PC-3 (cell line): ENCODE results near the gene RAD51. TPM values are rescaled to one million over a fixed set of nuclear protein-coding genes. Genes with fewer than 3 reads are reported as not detected.

Experiments
- ATAC-seq: fragments of 200-7000 bp; cut with Tn5 transposase; 2 replicates; pipeline ENCODE4 v1.9.1; 2020; ENCODE audit warnings: mild to moderate bottlenecking, moderate library complexity
- BruUV-seq: library from RNA; stranded (reverse); fragments of 400-500 nt; replicated peaks from 2 replicates; lab custom pipeline; 2021; lab: Mats Ljungman, UMichigan
- CTCF ChIA-PET: fragments of 300-600 bp; sonication (Branson Sonifier 250); formaldehyde crosslinking; loops from one replicate; lab custom pipeline; 2022; ENCODE audit warnings: antibody characterized with exemption; lab: Charles Lee
- POLR2A ChIA-PET: fragments of 300-600 bp; sonication (Branson Sonifier 250); formaldehyde crosslinking; loops from one replicate; lab custom pipeline; 2022; ENCODE audit warnings: antibody characterized with exemption; ENCODE audit not compliant: unreplicated experiment; lab: Charles Lee
- DNase-seq: peaks from one replicate; pipeline ENCODE4 v3.0.0-alpha.2; 2015
- H2AFZ ChIP-seq: fragments of 300-600 bp; sonication (generic); 2 replicates; pipeline ENCODE4 v1.6.0; 2016; ENCODE audit warnings: antibody characterized with exemption, low read length
- H3F3A ChIP-seq: fragments of 300-600 bp; sonication (generic); one replicate; pipeline ENCODE4 v1.6.0; 2017; ENCODE audit warnings: antibody characterized with exemption, low read length, control low read depth, mild to moderate bottlenecking; ENCODE audit not compliant: unreplicated experiment
- H3K27ac ChIP-seq: fragments of 300-600 bp; sonication (generic); 2 replicates; pipeline ENCODE4 v1.5.1; 2016; ENCODE audit warnings: mild to moderate bottlenecking, low read length
- H3K27me3 ChIP-seq: fragments of 300-600 bp; sonication (generic); 2 replicates; pipeline ENCODE4 v1.6.1; 2016; ENCODE audit warnings: low read length, mixed read lengths
- H3K36me3 ChIP-seq: fragments of 300-600 bp; sonication (generic); 2 replicates; pipeline ENCODE4 v1.6.1; 2016; ENCODE audit warnings: low read depth, mixed run types, low read length, mixed read lengths
- H3K4me1 ChIP-seq: fragments of 300-600 bp; sonication (generic); 2 replicates; pipeline ENCODE4 v1.5.1; 2016; ENCODE audit warnings: low read length; ENCODE audit not compliant: insufficient read depth
- H3K4me2 ChIP-seq: fragments of 300-600 bp; sonication (generic); 2 replicates; pipeline ENCODE4 v1.6.0; 2016; ENCODE audit warnings: low read length
- H3K4me3 ChIP-seq: fragments of 300-600 bp; sonication (generic); 2 replicates; pipeline ENCODE4 v1.5.1; 2016; ENCODE audit warnings: mild to moderate bottlenecking, low read length, mixed read lengths
- H3K79me2 ChIP-seq: fragments of 300-600 bp; sonication (generic); 2 replicates; pipeline ENCODE4 v1.6.1; 2017; ENCODE audit warnings: low read length, mixed read lengths
- H3K9ac ChIP-seq: fragments of 300-600 bp; sonication (generic); 2 replicates; pipeline ENCODE4 v1.6.0; 2016; ENCODE audit warnings: mild to moderate bottlenecking, low read length
- H3K9me2 ChIP-seq: fragments of 300-600 bp; sonication (generic); replicated peaks from 2 replicates; pipeline ENCODE4 v1.6.1; 2016; ENCODE audit warnings: mixed run types, low read length, mixed read lengths
- H3K9me3 ChIP-seq: fragments of 300-600 bp; sonication (generic); 2 replicates; pipeline ENCODE4 v1.6.1; 2016; ENCODE audit warnings: low read length, mixed read lengths
- H4K20me1 ChIP-seq: fragments of 300-600 bp; sonication (generic); 2 replicates; pipeline ENCODE4 v1.6.1; 2016; ENCODE audit warnings: low read length, mixed read lengths
- CTCF ChIP-seq: fragments of 300-600 bp; sonication (generic); conservative IDR thresholded peaks from 2 replicates; pipeline ENCODE4 v1.5.1; 2017; ENCODE audit warnings: antibody characterized with exemption, low read depth, mild to moderate bottlenecking, low read length
- EZH2 ChIP-seq: fragments of 300-600 bp; sonication (generic); IDR thresholded peaks from one replicate; pipeline ENCODE4 v1.6.1; 2017; ENCODE audit warnings: antibody characterized with exemption, mild to moderate bottlenecking, low read length; ENCODE audit not compliant: unreplicated experiment
- EZH2phosphoT487 ChIP-seq: fragments of 300-600 bp; sonication (generic); IDR thresholded peaks from 2 replicates; pipeline ENCODE4 v1.6.1; 2018; ENCODE audit warnings: mild to moderate bottlenecking, antibody characterized with exemption, low read length, borderline replicate concordance
- intact Hi-C: fragments of 100-400 bp; cut with micrococcal nuclease; formaldehyde crosslinking; loops from 2 replicates; pipeline ENCODE4 v1.9.0; 2023
- total RNA-seq: library from RNA; depleted of rRNA; stranded (reverse); fragments of >200 nt; gene quantifications from 2 replicates; pipeline ENCODE4 v1.2.3, GENCODE V29; 2014

Gene RAD51
- total RNA-seq, 1 experiment from 2014 or later, result 21.9 TPM

GRCh38 chr15:40766194-40766815, 71.3 kb downstream of the RAD51 start:
- DNase-seq (no peak), ATAC-seq (no peak)
- ChIA-PET CTCF (interaction anchor here (1.0 to 1.1 kb wide), 2 partner anchors 19 to 20 kb away, joined by 3 read pairs; no protein-coding TSS in a partner anchor), POLR2A (interaction anchor here (0.6 kb wide), 1 partner anchor 30 kb away, joined by 3 read pairs; no protein-coding TSS in a partner anchor)
- peaks cover 57% of the 10 kb centered on the region for H3K4me1 ChIP-seq
- no peaks in the 10 kb centered on the region for H3K27me3 ChIP-seq
- H3K9me3 ChIP-seq, result no peaks in the 10 kb centered on the region
- no peak for TF ChIP-seq EZH2
- no peak for TF ChIP-seq CTCF
- TF ChIP-seq EZH2phosphoT487, result no peak
- no peaks in the 10 kb centered on the region for H3F3A ChIP-seq
- no peak overlapping the region for H3K9ac ChIP-seq
- no peak overlapping the region for H3K4me2 ChIP-seq
- no peaks in the 10 kb centered on the region for H3K36me3 ChIP-seq
- BruUV-seq, result no TSS peak
- no peaks in the 10 kb centered on the region for H3K9me2 ChIP-seq
- H3K27ac ChIP-seq, result no peak overlapping the region
- H3K79me2 ChIP-seq, result no peaks in the 10 kb centered on the region
- H4K20me1 ChIP-seq, result no peaks in the 10 kb centered on the region
- no peak overlapping the region for H3K4me3 ChIP-seq
- no peak overlapping the region for H2AFZ ChIP-seq
- intact Hi-C loops, result no loop called here

GRCh38 chr15:40766906-40767837, 72.2 kb downstream of the RAD51 start:
- TF ChIP-seq EZH2phosphoT487, result no peak
- no peak for TF ChIP-seq CTCF
- TF ChIP-seq EZH2, result no peak
- H3K9me3 ChIP-seq, result no peaks in the 10 kb centered on the region
- peak; percentile 54 for DNase-seq
- no peak overlapping the region for H3K4me2 ChIP-seq
- H3K4me3 ChIP-seq, result no peak overlapping the region
- intact Hi-C loops, result no loop called here
- BruUV-seq, result no TSS peak
- no peaks in the 10 kb centered on the region for H3K79me2 ChIP-seq
- ChIA-PET CTCF (interaction anchor here (0.7 to 1.1 kb wide), 3 partner anchors 9 to 21 kb away, joined by 3 to 4 read pairs (median 3); no protein-coding TSS in a partner anchor), POLR2A (interaction anchor here (0.6 kb wide), 1 partner anchor 29 kb away, joined by 3 read pairs; no protein-coding TSS in a partner anchor)
- no peak overlapping the region for H3K9ac ChIP-seq
- no peak overlapping the region for H2AFZ ChIP-seq
- H3K27me3 ChIP-seq, result no peaks in the 10 kb centered on the region
- no peaks in the 10 kb centered on the region for H3K9me2 ChIP-seq
- no peaks in the 10 kb centered on the region for H3K36me3 ChIP-seq
- ATAC-seq, result no peak
- no peaks in the 10 kb centered on the region for H4K20me1 ChIP-seq
- H3F3A ChIP-seq, result no peaks in the 10 kb centered on the region
- peaks cover 57% of the 10 kb centered on the region for H3K4me1 ChIP-seq
- no peak overlapping the region for H3K27ac ChIP-seq
